Stimulated activated naive CD8-positive, alpha-beta T cell treated with anti-CD3 and anti-CD28 coated beads, Interleukin-15, amount 100 ng/mL, for 72 hours (primary cell): ENCODE measurements around the gene MAF.

Experiments used
- ATAC-seq: fragments of 150-1000 bp; cut with Tn5 transposase; 2 replicates; pipeline ENCODE4 v1.10.0; 2021; ENCODE audit warnings: mild to moderate bottlenecking, moderate library complexity
- DNase-seq, 2 donors: peaks; one replicate each; pipeline ENCODE4 v3.0.0; 2021 to 2022
- H3K27ac Mint-ChIP-seq, 2 donors: one replicate each; pipeline ENCODE4 v1.8.0; 2022; ENCODE audit warnings: mild to moderate bottlenecking in 2 of 2, mixed read lengths in 2 of 2, moderate library complexity in 2 of 2
- H3K27me3 Mint-ChIP-seq: one replicate; pipeline ENCODE4 v1.8.0; 2022; ENCODE audit warnings: mixed read lengths
- H3K4me1 Mint-ChIP-seq: one replicate; pipeline ENCODE4 v1.8.0; 2022; ENCODE audit warnings: mild to moderate bottlenecking, mixed read lengths
- H3K4me3 Mint-ChIP-seq, 2 donors: one replicate each; pipeline ENCODE4 v1.8.0; 2022; ENCODE audit warnings: mild to moderate bottlenecking in 2 of 2, mixed read lengths in 2 of 2, moderate library complexity in 1 of 2
- H3K9me3 Mint-ChIP-seq, 2 donors: one replicate each; pipeline ENCODE4 v1.8.0; 2022; ENCODE audit warnings: mixed read lengths in 2 of 2

MAF gene

GRCh38 chr16:79582789-79583188 lies 17.7 kb downstream of the MAF start:
- ATAC-seq (no peak), DNase-seq (no peak)
- H3K27ac Mint-ChIP-seq: no peak overlapping the region
- H3K9me3 Mint-ChIP-seq: no peaks in the 10 kb centered on the region
- no peaks in the 10 kb centered on the region for H3K4me1 Mint-ChIP-seq
- peaks cover 40% of the 10 kb centered on the region for H3K27me3 Mint-ChIP-seq
- no peak overlapping the region for H3K4me3 Mint-ChIP-seq

GRCh38 chr16:79580453-79581191 lies 19.9 kb downstream of the MAF start:
- DNase-seq: no peak
- Mint-ChIP-seq H3K4me1 (no peaks in the 10 kb centered on the region), H3K4me3 (no peak overlapping the region), H3K9me3 (no peaks in the 10 kb centered on the region), H3K27ac (no peak overlapping the region), H3K27me3 (peaks cover 40% of the 10 kb centered on the region)
- no peak for ATAC-seq

GRCh38 chr16:79576602-79577001 lies 23.9 kb downstream of the MAF start:
- DNase-seq (no peak), ATAC-seq (no peak)
- Mint-ChIP-seq H3K27ac (no peak overlapping the region), H3K4me1 (no peaks in the 10 kb centered on the region), H3K9me3 (no peaks in the 10 kb centered on the region), H3K27me3 (peaks cover 54% of the 10 kb centered on the region), H3K4me3 (no peak overlapping the region)

- DNase-seq (no peak), ATAC-seq (no peak)
- no peak overlapping the region for H3K27ac Mint-ChIP-seq
- H3K9me3 Mint-ChIP-seq: no peaks in the 10 kb centered on the region
- H3K4me3 Mint-ChIP-seq: no peak overlapping the region
- no peaks in the 10 kb centered on the region for H3K4me1 Mint-ChIP-seq
- H3K27me3 Mint-ChIP-seq: peaks cover 43% of the 10 kb centered on the region
Observed at GRCh38 chr16:79573884-79574283, 26.7 kb downstream of the MAF start.

GRCh38 chr16:79573071-79573470 lies 27.5 kb downstream of the MAF start:
- DNase-seq (no peak), ATAC-seq (no peak)
- Mint-ChIP-seq H3K9me3 (no peaks in the 10 kb centered on the region), H3K4me3 (no peak overlapping the region), H3K27ac (no peak overlapping the region), H3K27me3 (peaks cover 43% of the 10 kb centered on the region), H3K4me1 (no peaks in the 10 kb centered on the region)

GRCh38 chr16:79571903-79572535 lies 28.5 kb downstream of the MAF start:
- Mint-ChIP-seq H3K27ac (no peak overlapping the region), H3K27me3 (peaks cover 36% of the 10 kb centered on the region), H3K4me3 (no peak overlapping the region), H3K9me3 (no peaks in the 10 kb centered on the region), H3K4me1 (no peaks in the 10 kb centered on the region)
- DNase-seq (no peak), ATAC-seq (no peak)

DNA sequence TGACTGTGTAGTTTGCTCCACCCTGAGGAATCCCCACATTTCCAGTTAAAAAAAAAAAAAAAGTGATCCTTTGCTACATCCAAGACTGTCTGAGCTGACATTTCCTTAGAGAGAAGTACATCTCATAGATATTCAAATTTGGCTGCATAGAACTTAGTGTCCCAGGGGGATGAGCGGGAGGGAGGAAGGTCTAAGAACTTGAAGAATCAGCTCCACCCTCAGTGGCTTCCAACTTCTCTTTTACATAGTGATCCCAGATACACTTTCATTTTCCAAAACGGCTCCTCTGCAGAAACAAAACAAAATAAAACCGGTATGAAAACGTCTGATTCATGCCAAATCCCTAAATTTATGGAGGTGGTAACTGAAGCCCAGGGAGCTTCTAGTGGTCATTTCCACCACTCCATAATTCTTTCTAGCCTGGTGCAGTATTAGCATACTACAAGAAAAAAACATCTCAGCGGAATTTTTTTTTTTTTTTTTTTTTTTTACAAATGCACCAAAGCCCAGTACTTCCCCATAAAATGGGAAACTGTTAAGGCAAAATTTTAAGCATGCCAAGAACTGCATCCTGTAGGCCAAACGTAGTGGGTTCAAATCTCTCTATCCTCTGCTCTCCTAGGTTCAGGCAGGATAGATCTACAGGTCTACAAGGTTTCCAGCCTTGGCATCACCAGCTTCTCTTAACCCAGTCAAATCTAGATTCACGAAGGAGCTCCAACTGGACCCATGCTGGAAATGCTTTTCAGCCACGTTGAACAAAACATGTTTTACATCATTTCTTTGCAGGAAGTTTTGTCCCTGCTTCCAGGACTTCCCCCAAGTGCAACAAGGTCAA lies 29.3 kb downstream of the MAF start:
- ATAC-seq (no peak), DNase-seq (no peak)
- Mint-ChIP-seq H3K27ac (no peak overlapping the region), H3K4me3 (no peak overlapping the region), H3K27me3 (peaks cover 32% of the 10 kb centered on the region), H3K9me3 (no peaks in the 10 kb centered on the region), H3K4me1 (no peaks in the 10 kb centered on the region)

DNA sequence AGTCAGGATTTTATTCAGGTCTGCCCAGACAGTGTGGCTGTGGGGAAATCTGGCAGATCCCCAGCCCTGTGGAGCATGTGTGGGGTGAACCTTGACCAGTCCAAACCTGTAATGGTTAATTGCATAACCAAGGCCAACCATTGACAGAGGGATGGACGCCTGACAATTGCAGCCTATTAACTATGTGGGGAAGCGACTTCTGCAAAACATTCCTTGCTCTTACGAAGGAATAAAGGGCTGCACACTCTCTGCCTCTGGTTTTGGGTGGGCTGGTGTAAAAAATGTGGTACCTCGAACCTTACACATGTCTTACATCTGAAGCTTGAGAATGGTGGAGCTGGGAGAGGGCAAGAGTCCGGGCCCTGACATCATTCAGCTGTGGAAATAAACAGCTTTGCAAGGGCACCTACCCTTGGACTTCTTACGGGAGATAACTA lies 35.8 kb downstream of the MAF start:
- H3K27me3 Mint-ChIP-seq: no peaks in the 10 kb centered on the region
- ATAC-seq (no peak), DNase-seq (no peak)
- H3K4me1 Mint-ChIP-seq: no peaks in the 10 kb centered on the region
- H3K4me3 Mint-ChIP-seq: no peak overlapping the region
- H3K9me3 Mint-ChIP-seq: no peaks in the 10 kb centered on the region
- no peak overlapping the region for H3K27ac Mint-ChIP-seq

DNA sequence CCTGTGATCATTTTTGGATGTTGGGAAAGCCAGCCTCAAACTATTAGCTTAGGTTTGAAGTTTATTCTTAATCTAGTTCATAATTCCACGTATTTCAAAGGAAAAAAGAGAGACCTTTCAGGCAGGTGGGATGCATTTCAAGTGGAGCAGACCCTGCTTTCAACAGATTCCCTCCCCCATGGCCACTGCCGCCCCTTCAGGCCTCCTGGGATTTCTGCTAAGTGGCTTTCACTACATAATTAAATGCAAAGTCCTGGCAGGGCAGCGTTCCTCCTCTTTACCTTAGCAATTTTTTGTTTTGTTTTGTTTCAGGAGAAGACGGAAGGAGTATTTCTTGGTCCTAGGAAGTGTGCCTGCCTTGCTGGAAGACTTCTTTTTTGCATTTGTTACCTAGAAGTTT lies 36.6 kb downstream of the MAF start:
- H3K4me1 Mint-ChIP-seq: no peaks in the 10 kb centered on the region
- no peak for DNase-seq
- no peaks in the 10 kb centered on the region for H3K9me3 Mint-ChIP-seq
- no peak for ATAC-seq
- no peaks in the 10 kb centered on the region for H3K27me3 Mint-ChIP-seq
- no peak overlapping the region for H3K4me3 Mint-ChIP-seq
- H3K27ac Mint-ChIP-seq: no peak overlapping the region

DNA sequence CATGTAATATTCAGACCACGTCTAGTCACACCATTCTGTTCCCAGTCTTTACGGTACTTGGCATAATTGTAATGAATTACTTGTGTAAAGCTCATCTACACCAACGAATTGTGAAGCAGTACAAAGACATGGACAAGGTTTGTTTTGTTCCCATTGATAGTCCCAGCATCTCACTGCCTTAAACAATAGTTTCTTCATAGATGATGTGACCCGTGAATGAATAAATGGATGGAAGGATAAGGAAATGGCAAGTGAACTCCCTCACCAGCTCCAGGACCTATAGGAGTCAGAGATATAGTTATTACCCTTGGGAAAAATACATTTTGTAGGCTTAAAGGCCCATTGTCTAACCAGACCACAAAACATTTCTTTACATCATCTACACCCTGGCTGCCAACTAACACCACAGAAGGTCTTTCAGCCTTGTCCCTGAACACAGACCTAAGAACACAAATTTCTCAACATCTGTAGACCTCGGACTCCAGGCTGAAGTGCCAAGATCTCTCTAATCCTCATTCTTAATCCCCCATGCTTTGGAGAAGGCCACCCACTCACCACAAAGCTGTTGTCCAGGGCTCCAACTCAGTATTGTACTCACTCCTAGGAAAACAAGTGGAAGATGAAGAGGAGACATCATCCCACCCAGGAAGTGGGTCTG lies 38.2 kb downstream of the MAF start:
- H3K9me3 Mint-ChIP-seq: no peaks in the 10 kb centered on the region
- no peak overlapping the region for H3K27ac Mint-ChIP-seq

DNA sequence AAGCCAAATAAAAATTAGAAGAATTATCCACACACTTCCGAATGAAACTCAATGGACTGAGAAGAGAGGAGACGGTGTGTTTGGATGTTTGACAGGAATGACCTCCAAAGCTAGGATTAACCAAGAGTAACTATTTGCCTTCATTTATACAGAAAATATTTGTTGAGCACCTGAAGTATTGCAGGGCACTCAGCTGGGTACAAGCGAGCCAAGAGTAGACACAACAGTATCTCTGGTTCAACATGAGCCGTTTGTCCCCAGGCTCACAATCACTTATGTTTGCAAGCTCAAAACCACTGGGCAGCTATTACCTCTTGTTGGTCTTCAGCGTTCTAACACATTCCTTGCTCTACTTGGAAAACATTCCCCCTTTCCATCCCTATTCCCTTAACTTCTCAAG lies 38.8 kb downstream of the MAF start:
- Mint-ChIP-seq H3K27ac (no peak overlapping the region), H3K9me3 (no peaks in the 10 kb centered on the region), H3K4me1 (no peaks in the 10 kb centered on the region), H3K4me3 (no peak overlapping the region), H3K27me3 (peaks cover 9% of the 10 kb centered on the region)
- no peak for ATAC-seq
- no peak for DNase-seq

More for the DNA sequence above, 38.2 kb downstream of the MAF start:
- H3K4me1 Mint-ChIP-seq: no peaks in the 10 kb centered on the region
- no peak overlapping the region for H3K4me3 Mint-ChIP-seq
- ATAC-seq: no peak
- no peak for DNase-seq
- H3K27me3 Mint-ChIP-seq: peaks cover 8% of the 10 kb centered on the region

- ATAC-seq: no peak
- DNase-seq: no peak
- H3K4me3 Mint-ChIP-seq: no peak overlapping the region
- no peak overlapping the region for H3K27ac Mint-ChIP-seq
- H3K4me1 Mint-ChIP-seq: no peaks in the 10 kb centered on the region
- H3K9me3 Mint-ChIP-seq: peaks cover 7% of the 10 kb centered on the region in 2 donors
- peaks cover 9% of the 10 kb centered on the region for H3K27me3 Mint-ChIP-seq
Observed at GRCh38 chr16:79560923-79561322, 39.6 kb downstream of the MAF start.

DNA sequence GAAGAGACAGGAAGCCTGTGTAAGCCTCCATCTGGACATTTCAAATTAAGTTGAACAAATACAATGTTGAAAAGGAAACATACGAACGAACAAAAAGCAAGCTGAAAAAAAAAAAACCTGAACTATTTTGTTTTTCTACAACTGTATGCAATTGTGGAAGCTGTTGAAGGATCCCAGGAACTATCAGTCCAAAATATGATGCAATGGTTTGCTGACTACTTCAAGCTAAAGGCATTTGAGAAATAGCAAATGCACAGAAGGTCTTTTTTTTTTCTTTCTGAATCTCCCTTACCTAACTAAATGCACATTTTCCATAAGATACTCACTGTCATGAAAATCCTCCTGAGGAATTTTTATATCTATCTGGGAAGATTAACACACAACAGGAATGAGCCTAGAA lies 40.2 kb downstream of the MAF start:
- DNase-seq: no peak
- H3K27ac Mint-ChIP-seq: no peak overlapping the region
- no peak for ATAC-seq
- peaks cover 9% of the 10 kb centered on the region for H3K27me3 Mint-ChIP-seq
- H3K4me1 Mint-ChIP-seq: no peaks in the 10 kb centered on the region
- H3K4me3 Mint-ChIP-seq: no peak overlapping the region
- peaks cover 7 to 8% of the 10 kb centered on the region in 2 donors for H3K9me3 Mint-ChIP-seq

DNA sequence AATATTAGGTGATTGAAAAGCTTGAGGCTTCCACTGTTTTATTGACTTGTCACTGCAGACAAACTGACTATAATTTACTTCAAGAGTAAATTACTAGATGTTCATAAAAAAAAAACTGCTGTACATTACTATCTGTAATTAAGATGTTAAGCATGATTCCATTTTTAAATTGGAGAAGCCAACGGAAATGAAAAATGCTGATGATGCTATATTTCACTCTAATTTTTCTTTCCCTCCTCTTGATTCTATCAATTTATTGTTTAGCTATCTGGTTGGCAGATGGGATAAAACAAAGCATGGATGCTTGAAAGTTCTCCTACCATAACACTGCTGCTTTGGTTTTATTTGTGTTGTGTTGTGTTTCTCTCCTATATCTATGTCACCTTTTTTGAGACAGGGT lies 41.0 kb downstream of the MAF start:
- Mint-ChIP-seq H3K9me3 (peaks cover 7 to 8% of the 10 kb centered on the region in 2 donors), H3K4me3 (no peak overlapping the region), H3K4me1 (no peaks in the 10 kb centered on the region), H3K27ac (no peak overlapping the region), H3K27me3 (peaks cover 14% of the 10 kb centered on the region)
- DNase-seq (no peak), ATAC-seq (no peak)

DNA sequence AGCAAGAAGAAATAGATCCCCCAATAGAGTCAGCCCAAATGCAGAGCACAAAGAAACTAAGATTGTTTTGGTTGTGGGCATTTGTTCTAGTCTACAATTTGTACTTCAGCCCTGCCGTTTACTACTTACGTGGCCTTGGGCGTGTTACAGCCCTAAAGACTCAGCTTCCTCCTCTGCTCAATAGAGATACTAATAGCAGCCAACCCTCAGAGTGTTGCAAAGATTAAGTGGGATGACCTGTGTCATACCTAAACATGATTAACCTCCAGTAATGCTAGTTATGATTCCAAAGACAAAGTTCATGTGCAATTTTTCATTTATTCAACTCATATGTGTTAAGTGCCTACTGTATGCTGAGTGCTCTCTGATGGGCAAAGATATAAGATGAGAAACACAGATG lies 43.1 kb downstream of the MAF start:
- H3K4me1 Mint-ChIP-seq: no peaks in the 10 kb centered on the region
- H3K9me3 Mint-ChIP-seq: peaks cover 7 to 8% of the 10 kb centered on the region in 2 donors
- ATAC-seq (no peak), DNase-seq (no peak)
- H3K4me3 Mint-ChIP-seq: no peak overlapping the region
- peaks cover 16% of the 10 kb centered on the region for H3K27me3 Mint-ChIP-seq
- H3K27ac Mint-ChIP-seq: no peak overlapping the region
